ENCODE measurements around the gene KCND2.
A peak's percentile ranks its signal among the peaks of the same experiment; 100 is the strongest.
"Not testable (repeated sequence)": the region's sequence is repeated elsewhere in the genome, so short reads cannot be mapped to it uniquely, and the experiment has no call there.

KCND2 gene

DNA sequence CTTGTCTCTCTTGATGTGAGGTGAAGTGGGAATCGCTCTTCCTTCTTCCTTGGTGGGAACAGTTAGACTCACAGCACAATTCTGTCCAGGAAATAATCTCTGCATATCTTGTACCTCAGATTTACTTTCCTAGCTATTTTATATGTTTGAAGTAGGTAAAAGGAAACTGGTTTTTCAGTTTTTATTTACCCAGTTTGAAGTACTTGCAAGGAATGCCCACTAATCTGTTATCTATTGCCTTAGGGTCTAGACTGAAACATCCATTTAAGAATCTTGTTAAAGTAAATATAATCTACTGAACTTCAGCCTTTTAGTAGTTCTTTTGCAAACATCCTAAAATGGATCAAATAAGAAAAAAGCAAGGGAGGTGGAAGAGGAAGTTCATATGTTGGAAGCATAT, 229.8 kb downstream of the KCND2 start:
- DNase-seq: no peak

DNA sequence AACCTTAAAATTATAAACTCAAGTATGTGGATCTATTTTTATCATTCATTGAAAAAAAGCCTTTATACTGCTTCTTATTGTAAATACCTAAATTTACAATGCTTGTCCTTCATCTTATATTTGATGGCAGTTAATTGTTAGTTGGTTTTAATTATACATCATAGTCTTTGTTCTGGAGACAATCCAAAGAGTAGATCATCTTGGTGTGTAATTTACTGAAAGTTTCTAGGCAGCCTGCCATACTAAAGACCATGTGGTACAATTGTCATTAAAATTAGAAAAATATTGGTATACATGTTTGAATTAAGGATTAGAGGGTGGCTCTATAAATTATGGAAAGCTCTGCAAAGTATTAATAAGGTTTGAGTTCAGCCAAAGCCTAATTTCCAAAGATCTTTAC, 231.4 kb downstream of the KCND2 start:
- peak; percentile 90 for DNase-seq

DNA sequence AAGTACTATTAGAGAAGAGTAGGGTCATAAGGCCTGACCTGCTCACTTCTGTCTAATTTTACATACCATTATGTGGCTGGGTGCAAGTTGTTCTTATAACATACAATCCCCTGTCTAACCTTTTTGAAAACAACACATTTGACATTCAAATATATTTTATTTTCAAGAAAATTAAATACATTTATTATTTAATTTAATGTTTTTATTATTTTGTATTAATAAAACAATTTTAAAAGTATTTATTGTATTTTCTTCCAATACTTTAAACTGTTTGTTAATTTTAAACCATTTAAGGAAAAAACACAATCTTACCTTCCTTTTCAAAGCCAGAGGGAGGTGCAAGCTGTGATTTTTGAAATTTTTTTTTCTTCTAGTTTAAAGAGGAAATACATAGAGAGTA, 232.8 kb downstream of the KCND2 start:
- no peak for DNase-seq

DNA sequence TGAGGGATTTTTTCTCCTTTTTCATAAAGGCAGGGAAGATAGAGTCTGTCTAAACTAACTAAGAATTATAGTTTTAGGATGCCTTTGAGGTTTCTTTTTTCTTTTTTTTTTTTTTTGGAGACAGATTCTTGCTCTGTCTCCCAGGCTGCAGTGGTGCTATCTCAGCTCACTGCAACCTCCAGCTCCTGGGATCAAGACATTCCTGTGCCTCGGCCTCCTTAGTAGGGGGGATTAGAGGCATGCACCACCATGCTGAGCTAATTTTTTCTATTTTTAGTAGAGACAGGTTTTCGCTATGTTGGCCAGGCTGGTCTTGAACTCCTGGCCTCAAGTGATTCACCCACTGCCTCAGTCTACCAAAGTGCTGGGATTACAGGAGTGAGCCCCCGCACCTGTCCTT, 239.7 kb downstream of the KCND2 start:
- no peak for DNase-seq

DNA sequence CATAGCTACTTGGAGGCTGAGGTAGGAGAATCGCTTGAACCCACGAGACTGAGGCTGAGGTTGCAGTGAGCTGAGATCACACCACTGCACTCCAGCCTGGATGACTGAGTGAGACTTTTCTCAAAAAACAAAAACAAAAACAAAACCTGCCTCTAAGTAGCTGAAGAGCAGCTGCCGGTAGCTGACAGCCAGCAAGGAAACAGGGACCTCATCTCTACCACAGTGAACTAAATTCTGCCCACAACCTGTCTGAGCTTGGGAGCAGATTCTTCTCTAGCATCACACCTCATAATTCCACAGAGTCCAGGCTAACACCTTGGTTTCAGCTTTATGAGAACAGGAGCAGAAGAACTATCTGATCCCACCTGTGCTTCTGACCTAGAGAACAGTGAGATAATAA, 246.2 kb downstream of the KCND2 start:
- no peak for DNase-seq

DNA sequence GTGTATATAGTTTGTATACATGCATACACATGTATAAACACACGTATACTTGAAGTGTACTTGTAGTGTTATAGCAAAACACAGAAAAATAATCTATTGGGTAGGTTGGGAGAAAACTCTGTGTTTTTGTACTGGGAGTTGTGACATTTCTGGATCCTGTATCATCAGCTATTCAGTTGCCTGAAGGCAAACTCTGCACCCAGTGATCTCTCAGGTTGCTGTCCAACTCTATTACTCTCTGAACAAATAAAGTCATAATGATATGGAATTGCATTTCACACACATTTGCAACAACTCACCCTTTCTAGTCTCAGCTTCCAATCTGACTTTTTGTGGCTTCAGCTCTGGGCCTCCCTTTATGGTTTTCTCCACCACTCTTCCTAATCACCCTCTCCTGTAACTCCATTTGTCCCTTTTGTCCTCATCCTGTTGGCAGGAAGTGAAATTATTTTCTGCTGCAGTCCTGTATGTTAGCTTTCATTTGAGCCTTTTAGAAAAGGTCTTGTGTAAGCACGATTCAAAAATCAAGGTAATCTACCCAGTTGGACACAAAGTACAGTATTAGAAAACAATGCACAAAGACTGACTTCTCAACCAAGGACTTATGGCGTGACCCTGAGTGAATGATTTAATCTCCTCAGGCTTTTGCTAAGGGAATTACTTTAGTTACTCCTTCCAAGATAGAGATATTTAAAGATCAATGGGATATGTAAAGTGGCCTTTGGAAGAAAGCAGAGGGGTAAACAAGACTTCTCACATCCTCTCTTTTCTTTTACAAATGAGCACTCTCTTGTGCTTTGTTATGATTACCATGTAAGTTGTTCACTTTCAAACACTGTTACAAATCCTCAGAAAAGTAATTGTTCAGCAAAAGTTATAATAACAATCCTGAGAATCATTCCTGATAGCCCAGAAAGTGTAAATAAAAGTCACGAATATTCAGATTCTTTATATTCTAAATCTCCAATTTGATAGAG, 249.1 kb downstream of the KCND2 start:
- DNase-seq: peak; percentile 67

DNA sequence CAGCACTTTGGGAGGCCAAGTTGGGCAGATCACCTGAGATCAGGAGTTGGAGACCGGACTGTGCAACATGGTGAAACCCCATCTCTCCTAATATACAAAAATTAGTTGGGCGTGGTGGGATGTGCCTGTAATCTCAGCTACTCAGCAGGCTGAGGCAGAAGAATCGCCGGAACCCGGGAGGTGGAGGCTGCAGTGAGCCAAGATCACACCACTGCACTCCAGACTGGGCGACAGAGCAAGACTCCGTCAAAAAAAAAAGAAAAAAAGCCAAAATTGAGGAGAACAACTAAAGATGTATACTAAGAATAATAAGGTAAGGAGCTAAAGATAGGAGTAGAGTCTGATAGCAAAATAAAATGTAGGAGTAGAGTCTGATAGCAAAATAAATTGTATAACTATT, 251.0 kb downstream of the KCND2 start:
- no peak for DNase-seq

DNA sequence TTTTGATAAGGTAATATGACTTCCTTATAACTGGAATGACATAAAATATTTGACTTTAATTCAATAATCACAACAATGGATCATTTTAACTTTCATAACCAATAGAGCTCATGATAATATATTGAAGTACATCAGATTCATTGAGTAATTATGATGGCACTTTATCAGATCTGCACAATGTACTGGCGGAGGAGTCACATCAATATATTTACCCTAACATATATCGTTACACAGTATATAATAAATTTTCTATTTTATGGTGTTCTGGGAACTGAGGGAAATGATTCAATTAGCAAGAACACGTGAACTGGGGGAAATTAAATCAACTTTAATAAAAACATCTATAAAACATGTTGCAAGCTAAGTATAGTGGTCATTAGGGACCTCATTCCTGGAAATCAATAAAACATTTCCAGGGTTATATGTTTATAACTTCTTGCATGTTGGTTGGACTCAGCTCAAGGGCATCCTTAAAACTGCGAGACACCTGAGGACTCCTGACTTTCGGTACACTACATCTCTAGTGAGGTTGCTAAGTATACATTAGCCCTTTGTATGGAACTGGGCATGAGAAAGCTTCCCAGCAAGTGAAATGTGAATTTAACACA, 254.0 kb downstream of the KCND2 start:
- no peak for DNase-seq

DNA sequence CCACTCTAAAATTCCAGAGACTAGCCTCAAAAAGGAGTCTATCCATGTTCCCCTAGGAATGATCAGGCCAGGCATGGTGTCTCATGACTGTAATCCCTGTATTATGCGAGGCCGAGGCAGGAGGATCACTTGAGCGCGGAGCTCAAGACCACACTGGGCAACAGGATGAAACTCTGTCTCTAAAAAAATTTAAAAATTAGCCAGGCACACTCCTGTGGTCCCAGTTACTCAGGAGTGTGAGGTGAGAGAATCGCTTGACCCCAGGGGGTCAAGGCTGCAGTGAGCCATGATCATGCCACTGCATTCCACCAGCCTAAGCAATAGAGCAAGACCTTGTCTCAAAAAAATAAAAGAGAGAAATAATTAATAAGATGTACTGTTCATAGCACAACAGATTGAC, 256.8 kb downstream of the KCND2 start:
- no peak for DNase-seq

DNA sequence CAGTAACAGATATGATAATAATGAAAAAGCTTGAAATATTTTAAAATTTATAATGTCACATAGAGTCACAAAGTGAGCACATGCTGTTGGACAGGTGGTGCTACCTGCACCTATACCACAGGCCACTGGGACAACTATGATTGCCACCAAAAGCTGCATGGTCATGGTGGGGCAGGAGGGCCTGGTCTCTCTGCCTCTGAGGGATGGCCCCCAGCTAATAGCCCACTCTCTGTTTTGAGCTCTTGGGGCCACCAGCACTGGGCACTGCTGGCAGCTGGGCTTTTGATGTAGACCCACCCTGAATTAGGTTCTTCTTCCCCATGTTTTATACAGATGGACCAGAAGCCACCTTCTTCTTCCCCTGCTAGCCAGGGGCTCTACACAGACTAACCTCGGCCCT, 265.4 kb downstream of the KCND2 start:
- DNase-seq: no peak

DNA sequence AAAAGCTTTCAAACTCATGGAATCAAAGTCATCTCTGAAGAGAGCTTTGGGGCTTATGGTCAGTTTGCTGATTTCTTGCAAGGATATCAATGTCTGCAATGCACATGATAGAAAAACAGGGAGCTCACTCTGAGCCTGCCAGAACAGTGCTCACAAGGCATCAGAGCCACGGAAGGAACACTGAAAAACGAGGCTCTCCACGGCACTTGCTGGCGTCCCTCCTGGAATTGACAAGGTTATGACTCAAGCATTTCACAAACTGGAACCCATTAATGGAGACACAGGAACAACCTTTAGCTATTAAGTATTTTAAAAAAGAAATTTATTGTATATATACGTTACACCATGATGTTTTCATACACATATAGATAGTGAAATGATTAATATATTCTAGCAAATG, 266.3 kb downstream of the KCND2 start:
- no peak for DNase-seq

DNA sequence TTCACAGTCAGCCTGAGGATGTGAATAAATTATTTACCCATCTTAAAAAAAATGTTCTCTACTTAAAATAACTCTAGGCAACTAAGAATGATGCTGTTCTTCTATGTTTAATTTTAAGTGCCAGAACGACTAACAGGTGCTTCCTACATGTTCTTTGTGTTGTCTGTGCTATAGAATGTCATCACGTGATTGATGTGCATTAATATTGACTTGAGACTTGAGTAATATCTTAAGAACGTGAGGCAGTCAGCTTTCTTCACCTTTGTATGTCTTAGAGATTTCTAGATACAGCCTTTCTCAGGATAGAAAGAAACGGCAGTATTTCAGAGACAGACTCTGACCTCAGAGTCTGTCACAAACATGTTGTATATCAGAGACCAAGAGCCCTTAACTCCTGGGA, 274.6 kb downstream of the KCND2 start:
- DNase-seq: no peak

DNA sequence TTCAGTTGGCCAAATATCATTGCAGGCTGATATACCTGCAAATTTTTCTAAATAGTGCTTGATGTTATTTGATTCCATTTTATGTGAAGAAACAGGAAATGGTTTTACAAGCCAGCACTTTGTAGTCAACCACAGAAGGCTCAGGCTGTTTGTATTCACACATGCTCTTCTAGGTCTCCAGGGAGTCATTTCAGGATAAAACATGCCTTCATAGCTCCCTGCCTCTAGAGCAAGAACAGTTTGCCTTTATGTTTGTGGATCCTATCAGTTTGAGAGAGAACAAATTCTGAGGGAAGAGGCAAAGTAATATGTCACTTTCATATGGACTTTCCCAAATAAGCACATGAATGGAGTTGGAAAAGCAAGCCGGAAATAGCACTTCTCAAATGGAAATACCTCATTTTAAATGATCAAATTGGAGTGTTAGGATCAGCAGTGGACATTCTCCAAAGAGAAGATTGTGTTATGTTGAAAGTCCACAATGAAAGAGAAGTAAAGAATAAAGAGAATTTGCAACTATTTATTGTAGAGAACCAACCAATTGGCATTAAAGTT, 277.6 kb downstream of the KCND2 start:
- no peak for DNase-seq

DNA sequence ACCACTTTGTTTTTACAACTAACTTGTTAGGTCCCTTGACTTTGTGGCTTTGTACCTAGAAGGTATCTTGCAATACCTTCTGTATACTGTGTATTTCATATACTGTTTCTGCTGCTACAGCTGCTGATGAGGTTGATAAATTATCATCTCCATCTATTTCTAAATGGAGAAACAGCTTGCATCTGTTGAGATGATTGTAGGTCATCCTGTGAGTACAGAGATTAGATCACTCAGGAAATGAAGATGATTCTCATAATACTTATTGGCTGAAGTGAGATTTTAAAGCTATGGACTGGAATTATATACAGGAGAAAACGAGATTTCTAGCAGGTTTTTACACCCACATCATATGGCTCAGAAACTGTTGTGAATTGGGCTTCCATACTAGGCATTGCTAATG, 280.5 kb downstream of the KCND2 start:
- DNase-seq: no peak

DNA sequence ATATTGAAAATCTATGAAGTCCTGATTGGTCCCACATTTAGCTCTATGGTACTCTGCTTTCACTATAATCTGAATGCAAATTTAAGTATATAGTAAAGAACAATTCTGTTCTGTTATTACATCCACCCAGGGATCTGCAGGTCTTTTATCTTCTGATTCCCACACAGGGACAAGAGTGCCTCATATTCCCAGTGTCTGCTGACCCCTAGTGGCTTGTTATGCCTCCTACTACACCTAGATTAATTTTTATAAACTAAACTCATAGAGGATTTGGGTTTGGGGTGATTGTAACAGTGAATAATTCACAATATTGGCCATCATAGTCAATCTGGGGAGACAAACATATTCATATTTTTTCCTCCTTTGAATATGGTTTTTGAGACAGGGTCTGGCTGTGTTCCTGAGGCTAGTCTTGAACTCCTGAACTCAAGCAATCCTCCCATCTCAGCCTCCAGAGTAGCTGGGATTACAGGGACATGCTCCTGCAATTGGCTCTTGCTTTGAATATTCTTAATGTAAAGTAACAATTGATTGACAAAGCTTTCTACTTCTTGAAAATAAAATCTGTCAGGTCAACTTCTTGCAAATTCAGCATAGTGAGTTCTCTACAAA, 282.1 kb downstream of the KCND2 start:
- DNase-seq: peak; percentile 64

DNA sequence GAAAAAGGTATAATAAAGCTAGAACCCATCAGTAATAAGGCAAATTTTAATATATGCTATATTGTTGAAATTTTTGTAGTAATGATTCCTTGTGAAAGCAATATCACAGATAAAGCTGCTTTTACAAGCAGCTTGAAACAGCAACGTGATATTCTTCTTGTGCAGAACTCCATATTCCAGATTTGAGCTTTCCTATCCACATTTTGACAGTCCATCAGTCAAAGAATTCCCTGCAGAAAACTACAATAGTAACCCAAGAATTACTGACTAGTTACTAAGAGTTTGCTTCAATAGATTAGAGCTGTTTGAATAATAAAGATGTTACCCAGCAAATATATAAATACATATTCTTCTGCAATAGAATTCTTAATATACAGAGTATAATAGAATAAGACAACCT, 291.2 kb downstream of the KCND2 start:
- DNase-seq: no peak

DNA sequence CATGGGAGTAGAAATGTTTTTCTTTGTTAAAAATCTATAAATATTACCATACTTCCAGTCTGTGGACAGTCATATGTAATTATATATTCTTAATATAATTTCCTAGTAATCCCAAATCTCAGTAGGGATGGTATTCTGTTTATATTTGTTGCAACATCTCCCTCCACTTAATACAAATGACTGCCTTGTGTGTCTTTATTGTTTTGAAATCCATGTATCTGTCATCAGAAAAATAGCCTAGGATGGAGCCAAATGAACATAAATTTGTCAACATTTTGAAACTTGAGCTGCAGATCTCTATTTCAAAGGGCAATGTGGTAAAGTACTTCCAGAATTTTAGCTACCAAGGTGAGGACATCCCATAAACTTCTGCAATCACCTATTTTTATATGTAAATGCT, 294.2 kb downstream of the KCND2 start:
- no peak for DNase-seq

DNA sequence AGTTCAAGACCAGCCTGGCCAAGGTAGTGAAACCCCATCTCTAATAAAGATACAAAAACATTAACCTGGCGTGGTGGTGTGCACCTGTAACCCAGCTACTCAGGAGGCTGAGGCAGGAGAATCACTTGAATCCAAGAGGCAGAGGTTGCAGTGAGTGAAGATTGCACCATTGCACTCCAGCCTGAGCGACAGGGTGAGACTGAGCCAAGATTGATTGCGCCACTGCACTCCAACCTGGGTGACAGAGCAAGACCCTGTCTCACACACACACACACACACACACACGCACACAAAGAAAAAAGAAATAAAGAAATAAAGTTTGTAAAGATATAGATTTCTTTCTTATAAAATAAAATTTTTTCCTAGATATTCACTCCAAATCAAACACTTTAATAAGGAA, 305.7 kb downstream of the KCND2 start:
- not testable (repeated sequence) for DNase-seq

DNA sequence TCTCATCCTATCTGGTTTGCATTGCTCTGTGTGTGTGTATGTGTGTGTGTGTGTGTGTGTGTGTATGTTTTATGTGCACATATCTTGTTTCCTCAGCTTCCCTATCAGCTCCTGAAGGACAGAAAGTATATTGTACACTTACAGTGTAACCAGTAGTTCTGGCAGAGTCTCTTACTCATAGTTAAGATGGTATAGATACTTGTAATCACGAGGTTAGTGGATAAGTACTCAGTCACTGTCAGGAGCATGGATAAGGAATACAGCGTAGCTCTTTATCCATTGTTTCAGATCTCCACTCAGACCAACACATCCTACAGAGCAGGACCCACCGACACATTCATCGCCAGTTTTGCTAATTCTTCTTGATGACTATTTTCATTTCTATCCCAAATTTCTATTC, 309.9 kb downstream of the KCND2 start:
- no peak for DNase-seq

DNA sequence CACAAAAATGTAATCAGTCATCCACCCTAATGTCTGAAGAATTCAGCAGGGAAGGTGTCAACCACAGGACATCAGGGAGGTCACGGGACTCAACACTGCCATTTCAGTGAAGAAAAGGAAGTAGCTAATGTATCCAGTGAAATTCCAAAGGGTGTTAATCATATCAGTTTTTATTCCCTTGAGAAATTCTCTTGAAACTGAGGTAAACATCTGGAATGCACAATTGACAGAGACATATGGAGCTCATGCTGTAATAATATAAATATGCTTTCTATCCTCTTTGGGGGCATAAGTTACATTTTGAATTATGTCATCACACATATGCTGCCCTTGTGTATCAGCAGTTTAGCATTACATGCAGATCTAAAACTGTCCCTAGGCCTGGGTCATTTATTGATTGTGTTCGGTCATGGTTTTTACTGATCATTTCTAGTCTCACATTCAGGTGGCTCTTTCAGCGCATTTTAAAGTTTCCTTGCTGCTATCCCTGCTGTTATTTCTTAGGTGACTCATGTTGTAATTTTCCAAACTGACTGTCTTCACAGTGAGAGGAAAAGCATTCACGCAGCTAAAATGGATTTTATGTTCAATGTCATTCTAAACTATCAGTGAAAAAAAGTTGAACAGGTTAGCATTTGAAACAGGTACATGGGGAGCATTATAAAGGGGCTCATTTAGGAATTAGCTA, 311.1 kb downstream of the KCND2 start:
- DNase-seq: no peak

DNA sequence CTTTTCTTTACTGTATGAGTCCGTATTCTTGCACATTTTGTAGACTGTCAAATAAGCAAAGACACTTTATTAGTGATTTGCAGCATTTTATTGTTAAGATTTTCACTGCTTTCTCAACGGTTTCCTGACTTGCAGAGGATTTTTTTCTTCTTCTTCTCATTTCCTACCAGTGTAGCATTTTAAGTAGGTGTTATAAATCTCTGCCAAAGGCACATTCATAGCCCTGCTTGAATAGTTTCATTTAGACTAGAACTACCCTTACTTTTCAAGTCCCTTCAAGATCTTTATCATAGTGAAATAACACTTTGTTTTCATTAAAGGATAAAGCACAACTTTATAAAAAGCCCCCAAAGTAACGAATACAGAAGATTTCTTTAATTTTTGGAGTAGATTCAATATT, 313.6 kb downstream of the KCND2 start:
- DNase-seq: no peak

DNA sequence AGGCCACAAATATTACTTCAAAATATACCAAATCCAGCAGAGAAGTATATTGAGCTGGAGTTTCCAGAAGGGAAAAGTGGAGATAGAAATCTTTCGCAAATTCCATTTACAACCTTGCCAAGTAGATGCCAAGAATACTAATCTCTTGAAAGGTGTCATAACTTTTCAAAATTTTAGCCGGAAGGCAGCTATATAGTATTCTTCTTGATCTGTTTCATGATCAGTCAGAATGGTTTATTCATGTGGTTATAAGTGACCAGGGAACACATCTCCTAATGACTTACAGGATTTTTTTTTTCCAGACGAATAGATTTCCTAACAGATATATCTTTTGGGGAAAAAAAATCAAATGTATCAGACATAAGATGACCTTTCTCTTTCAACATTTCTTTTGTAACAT, 314.3 kb downstream of the KCND2 start:
- DNase-seq: no peak

DNA sequence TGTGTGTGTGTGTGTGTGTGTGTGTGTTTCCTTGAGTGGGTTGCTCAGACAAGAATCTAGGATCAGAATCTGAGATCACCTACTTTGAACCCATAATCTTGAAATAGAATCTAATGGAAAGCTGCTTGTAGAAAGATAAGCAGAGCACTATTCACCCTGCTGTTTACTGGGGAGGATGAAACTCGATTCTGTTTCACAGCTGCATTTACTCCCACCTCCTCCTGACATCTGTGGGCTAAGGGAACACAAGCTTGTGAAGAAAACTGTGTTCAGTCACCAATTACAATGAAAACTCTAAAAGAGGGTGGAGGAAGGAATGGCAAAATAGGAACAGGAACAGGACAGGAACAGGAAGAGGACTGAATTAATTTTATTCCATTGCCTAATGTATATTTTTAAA, 315.4 kb downstream of the KCND2 start:
- DNase-seq: no peak
